HepG2 (cell line): ENCODE results near the gene TOM1L2. TPM values are rescaled to one million over a fixed set of nuclear protein-coding genes. Genes with fewer than 3 reads are reported as not detected.

Experiments used
- ARNT2 ChIP-seq: sonication (generic); formaldehyde crosslinking; IDR thresholded peaks from 2 replicates; pipeline ENCODE4 v1.8.0; 2022; ENCODE audit warnings: mild to moderate bottlenecking, low read depth, missing genetic modification reagents, moderate library complexity
- ELF1 ChIP-seq: sonication (generic); formaldehyde crosslinking; IDR thresholded peaks from 2 replicates; pipeline ENCODE4 v1.4.0; 2020; ENCODE audit warnings: missing genetic modification reagents
- GABPB1 ChIP-seq: IDR thresholded peaks from 2 replicates; pipeline ENCODE4 v1.6.1; 2016; ENCODE audit warnings: mild to moderate bottlenecking, missing genetic modification reagents, moderate library complexity, missing compliant biosample characterization
- GATA4 ChIP-seq: sonication (generic); IDR thresholded peaks from 2 replicates; pipeline ENCODE4 v1.6.1; 2016; ENCODE audit warnings: antibody characterized with exemption, low read depth, borderline replicate concordance
- MXD4 ChIP-seq: IDR thresholded peaks from 2 replicates; pipeline ENCODE4 v1.6.1; 2016; ENCODE audit warnings: mild to moderate bottlenecking, missing biosample characterization, missing genetic modification reagents
- NCOA2 ChIP-seq: sonication (generic); formaldehyde crosslinking; IDR thresholded peaks from 2 replicates; pipeline ENCODE4 v1.8.0; 2022; ENCODE audit warnings: inconsistent platforms
- REXO4 ChIP-seq: sonication (generic); formaldehyde crosslinking; IDR thresholded peaks from 2 replicates; pipeline ENCODE4 v1.8.0; 2022; ENCODE audit warnings: missing genetic modification reagents, mild to moderate bottlenecking, borderline replicate concordance
- XBP1 ChIP-seq: sonication (generic); formaldehyde crosslinking; IDR thresholded peaks from 2 replicates; pipeline ENCODE4 v1.5.0; 2020; ENCODE audit warnings: missing genetic modification reagents
- ZEB1 ChIP-seq: IDR thresholded peaks from 2 replicates; pipeline ENCODE4 v1.6.1; 2012; ENCODE audit warnings: mild to moderate bottlenecking, low read depth, inconsistent platforms; ENCODE audit not compliant: insufficient replicate concordance
- ZNF407 ChIP-seq: sonication (generic); formaldehyde crosslinking; IDR thresholded peaks from one replicate; pipeline ENCODE4 v1.5.1; 2020; ENCODE audit warnings: mild to moderate bottlenecking, missing genetic modification reagents; ENCODE audit errors: not compliant biosample characterization
- ZNF614 ChIP-seq: IDR thresholded peaks from 2 replicates; pipeline ENCODE4 v1.6.1; 2018; ENCODE audit warnings: missing biosample characterization, missing genetic modification reagents, inconsistent platforms, borderline replicate concordance
- polyA plus RNA-seq, 8 experiments: library from polyadenylated mRNA; depleted of rRNA in 3 of 8; stranded (reverse) in 7 of 8; unstranded in 1 of 8; fragments of >200 nt; fragmentation: Illumina TruSeq in 4 of 8; extraction: Trizol in 4 of 8; gene quantifications; 2 replicates each; pipeline versions ENCODE4 v1.2.1 to v1.2.3, GENCODE V29; 2011 to 2016; ENCODE audit warnings: low read depth in 4 of 8, missing spikeins in 1 of 8, mixed read lengths in 1 of 8; ENCODE audit not compliant: insufficient read depth in 1 of 8
- total RNA-seq, 5 experiments: library from RNA; depleted of rRNA; stranded (reverse); fragments of >200 nt; fragmentation: Illumina TruSeq; extraction: Trizol; gene quantifications; 2 replicates each; pipeline ENCODE4 v1.2.3, GENCODE V29; 2016; ENCODE audit warnings: low read depth in 1 of 5
- TF ChIP-seq, protein P1 (sequence below): IDR thresholded peaks from 2 replicates; pipeline ENCODE4 v1.6.1; 2012; ENCODE audit warnings: inconsistent platforms
- TF ChIP-seq, protein P2 (sequence below): sonication (generic); formaldehyde crosslinking; IDR thresholded peaks from 2 replicates; pipeline ENCODE4 v1.4.0; 2020; ENCODE audit warnings: missing genetic modification reagents
- TF ChIP-seq, protein P3 (sequence below): IDR thresholded peaks from 2 replicates; pipeline ENCODE4 v1.6.1; 2016; ENCODE audit warnings: low read depth, control low read depth

The TOM1L2 gene
- total and polyA plus RNA-seq, 2 of the 13 experiments (the other 11 are each of a cell fraction or from before 2014, with no cell fraction given) = 4.7 to 7.4 TPM

DNA sequence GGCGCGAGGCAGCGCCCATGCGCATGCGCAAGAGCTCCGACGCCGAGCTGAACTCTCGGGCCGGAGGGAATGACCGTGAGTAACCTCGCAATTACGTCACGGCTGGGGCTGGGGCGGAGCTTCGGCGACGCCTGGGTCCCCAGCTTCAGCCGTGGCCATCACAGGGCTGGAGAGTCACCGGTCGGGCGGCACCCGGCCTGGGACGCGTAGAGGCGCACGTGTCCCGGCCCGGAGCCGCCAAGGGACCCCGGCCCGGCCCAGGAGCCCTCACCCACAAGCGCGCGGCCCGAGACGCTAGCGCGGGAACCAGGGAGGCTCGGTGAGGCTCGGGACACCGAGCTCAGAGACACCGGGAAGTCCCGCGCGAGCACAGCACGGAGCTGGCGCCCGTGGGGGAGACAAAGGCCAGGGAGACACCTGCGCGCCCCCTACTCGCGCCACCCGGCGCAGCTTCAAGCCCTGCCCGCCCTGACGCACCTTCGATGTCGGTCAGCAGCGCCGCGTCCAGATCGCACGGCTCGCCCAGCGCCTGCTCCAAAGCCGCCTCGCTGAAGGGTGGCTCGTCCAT lies 135.9 kb downstream of the TOM1L2 start (continued):
- TF ChIP-seq ZNF407 (CRISPR knock-in tag) (no peak), ZNF614 (peak; percentile 48; the same call in 1 of the 2 replicates), GATA4 (peak; percentile 79; the same call in 1 of the 2 replicates), REXO4 (CRISPR knock-in tag) (0 out of 2 replicates have a peak, but pooled peaks have one; percentile 45), XBP1 (CRISPR knock-in tag) (0 out of 2 replicates have a peak, but pooled peaks have one; percentile 77), NCOA2 (CRISPR knock-in tag) (peak; percentile 62; the same call in 1 of the 2 replicates), MXD4 (peak; percentile 87), ZEB1 (no peak), GABPB1 (peak; percentile 68), ARNT2 (CRISPR knock-in tag) (peak; percentile 75), ELF1 (peak; percentile 55)
- TF ChIP-seq, protein P1, sequence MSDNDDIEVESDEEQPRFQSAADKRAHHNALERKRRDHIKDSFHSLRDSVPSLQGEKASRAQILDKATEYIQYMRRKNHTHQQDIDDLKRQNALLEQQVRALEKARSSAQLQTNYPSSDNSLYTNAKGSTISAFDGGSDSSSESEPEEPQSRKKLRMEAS = peak; percentile 98
- TF ChIP-seq, protein P2, sequence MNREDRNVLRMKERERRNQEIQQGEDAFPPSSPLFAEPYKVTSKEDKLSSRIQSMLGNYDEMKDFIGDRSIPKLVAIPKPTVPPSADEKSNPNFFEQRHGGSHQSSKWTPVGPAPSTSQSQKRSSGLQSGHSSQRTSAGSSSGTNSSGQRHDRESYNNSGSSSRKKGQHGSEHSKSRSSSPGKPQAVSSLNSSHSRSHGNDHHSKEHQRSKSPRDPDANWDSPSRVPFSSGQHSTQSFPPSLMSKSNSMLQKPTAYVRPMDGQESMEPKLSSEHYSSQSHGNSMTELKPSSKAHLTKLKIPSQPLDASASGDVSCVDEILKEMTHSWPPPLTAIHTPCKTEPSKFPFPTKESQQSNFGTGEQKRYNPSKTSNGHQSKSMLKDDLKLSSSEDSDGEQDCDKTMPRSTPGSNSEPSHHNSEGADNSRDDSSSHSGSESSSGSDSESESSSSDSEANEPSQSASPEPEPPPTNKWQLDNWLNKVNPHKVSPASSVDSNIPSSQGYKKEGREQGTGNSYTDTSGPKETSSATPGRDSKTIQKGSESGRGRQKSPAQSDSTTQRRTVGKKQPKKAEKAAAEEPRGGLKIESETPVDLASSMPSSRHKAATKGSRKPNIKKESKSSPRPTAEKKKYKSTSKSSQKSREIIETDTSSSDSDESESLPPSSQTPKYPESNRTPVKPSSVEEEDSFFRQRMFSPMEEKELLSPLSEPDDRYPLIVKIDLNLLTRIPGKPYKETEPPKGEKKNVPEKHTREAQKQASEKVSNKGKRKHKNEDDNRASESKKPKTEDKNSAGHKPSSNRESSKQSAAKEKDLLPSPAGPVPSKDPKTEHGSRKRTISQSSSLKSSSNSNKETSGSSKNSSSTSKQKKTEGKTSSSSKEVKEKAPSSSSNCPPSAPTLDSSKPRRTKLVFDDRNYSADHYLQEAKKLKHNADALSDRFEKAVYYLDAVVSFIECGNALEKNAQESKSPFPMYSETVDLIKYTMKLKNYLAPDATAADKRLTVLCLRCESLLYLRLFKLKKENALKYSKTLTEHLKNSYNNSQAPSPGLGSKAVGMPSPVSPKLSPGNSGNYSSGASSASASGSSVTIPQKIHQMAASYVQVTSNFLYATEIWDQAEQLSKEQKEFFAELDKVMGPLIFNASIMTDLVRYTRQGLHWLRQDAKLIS = peak; percentile 75
- TF ChIP-seq, protein P3, sequence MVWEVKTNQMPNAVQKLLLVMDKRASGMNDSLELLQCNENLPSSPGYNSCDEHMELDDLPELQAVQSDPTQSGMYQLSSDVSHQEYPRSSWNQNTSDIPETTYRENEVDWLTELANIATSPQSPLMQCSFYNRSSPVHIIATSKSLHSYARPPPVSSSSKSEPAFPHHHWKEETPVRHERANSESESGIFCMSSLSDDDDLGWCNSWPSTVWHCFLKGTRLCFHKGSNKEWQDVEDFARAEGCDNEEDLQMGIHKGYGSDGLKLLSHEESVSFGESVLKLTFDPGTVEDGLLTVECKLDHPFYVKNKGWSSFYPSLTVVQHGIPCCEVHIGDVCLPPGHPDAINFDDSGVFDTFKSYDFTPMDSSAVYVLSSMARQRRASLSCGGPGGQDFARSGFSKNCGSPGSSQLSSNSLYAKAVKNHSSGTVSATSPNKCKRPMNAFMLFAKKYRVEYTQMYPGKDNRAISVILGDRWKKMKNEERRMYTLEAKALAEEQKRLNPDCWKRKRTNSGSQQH = peak; percentile 61; the same call in 1 of the 2 replicates
